ENCODE data around the gene THSD4.

Gene THSD4

DNA sequence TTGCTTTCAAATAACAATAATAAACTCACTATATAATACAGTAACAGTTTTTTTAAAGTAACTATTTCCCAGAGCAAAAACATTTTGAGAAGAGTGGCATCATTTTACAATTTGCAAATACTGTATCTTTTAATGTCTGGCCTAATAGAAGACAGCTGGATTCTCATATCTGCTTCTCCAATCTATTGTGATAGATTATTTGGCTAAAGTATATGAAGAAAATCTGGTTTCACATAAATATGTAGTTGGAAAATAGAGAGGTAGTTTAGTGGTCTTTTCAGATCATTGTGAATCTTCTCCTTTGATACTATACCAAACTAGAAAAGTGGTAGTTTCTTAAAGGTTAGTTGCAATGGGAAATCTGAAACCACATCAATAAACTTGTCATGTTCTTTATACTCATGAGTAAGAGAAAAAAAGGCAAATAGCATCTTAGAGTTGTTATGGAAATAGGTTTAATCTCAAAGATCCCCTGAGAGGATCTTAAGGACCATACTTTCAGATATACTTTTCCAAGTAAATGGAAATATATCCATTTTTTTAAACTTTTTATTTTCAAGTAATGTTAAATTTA, 570.2 kb downstream of the THSD4 start:
- Histone ChIP-seq H3K27ac (replicated peaks) (no peak overlapping the region), H3K27me3 (ENCODE audit: insufficient read depth, poor library complexity, severe bottlenecking) (peaks cover 2% of the 10 kb centered on the region), H3K4me3 (replicated peaks; ENCODE audit: insufficient read depth, low read length) (no peak overlapping the region)
- DNase-seq (ENCODE audit: low read depth in 1 of 2, low spot score in 1 of 2) = no peak
- no peak for TF ChIP-seq REST (IDR thresholded peaks at IDR 0.05; ENCODE audit: insufficient replicate concordance, low read depth)
- TF ChIP-seq GABPA (IDR thresholded peaks at IDR 0.05; ENCODE audit: low read depth) = no peak
- TF ChIP-seq, protein P1, sequence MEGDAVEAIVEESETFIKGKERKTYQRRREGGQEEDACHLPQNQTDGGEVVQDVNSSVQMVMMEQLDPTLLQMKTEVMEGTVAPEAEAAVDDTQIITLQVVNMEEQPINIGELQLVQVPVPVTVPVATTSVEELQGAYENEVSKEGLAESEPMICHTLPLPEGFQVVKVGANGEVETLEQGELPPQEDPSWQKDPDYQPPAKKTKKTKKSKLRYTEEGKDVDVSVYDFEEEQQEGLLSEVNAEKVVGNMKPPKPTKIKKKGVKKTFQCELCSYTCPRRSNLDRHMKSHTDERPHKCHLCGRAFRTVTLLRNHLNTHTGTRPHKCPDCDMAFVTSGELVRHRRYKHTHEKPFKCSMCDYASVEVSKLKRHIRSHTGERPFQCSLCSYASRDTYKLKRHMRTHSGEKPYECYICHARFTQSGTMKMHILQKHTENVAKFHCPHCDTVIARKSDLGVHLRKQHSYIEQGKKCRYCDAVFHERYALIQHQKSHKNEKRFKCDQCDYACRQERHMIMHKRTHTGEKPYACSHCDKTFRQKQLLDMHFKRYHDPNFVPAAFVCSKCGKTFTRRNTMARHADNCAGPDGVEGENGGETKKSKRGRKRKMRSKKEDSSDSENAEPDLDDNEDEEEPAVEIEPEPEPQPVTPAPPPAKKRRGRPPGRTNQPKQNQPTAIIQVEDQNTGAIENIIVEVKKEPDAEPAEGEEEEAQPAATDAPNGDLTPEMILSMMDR (IDR thresholded peaks at IDR 0.05; ENCODE audit: insufficient read depth, low read length) = no peak
- TF ChIP-seq POLR2AphosphoS5 (IDR thresholded peaks at IDR 0.05; ENCODE audit: low read depth) = no peak
- TF ChIP-seq SPI1 (IDR thresholded peaks at IDR 0.05; ENCODE audit: borderline replicate concordance, low read depth) = no peak

DNA sequence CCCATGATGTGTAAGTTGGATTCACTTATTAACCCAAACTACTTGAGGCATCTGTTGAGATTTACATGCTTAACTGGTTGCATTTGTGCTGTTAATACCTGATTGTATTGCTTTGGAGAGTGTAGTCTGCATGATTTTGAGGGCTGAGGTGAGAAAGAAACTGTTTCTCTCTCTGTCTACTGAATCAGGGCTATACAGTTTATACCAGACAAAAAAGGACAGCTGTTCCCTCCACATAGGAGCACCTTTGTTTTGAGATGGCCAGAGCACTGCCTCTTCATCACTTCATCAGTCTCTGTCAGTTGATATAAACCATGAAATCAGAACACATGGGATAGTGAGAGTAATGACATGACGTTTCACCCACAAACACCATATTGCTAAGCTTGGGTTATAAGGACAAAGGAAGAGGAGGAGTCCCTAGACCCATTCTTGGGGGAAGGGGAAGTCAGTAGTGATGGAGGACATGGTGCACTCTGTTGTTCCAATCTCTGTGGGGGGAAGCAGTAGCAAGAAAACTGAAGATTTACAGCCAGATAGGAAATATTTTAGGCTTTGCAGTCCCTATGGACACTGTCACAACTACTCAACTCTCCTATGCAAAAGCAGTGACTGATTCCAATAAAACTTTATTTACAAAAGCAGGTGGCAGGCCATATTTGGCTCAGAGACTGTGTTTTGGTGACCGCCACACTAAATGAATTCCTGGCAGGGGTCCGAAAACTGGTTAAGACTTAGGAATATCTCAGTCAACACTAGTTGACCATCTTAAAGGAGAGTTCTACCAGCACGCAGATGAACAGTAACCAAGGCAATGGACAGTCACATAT, 571.2 kb downstream of the THSD4 start:
- TF ChIP-seq, protein P1 (IDR thresholded peaks at IDR 0.05; ENCODE audit: insufficient read depth, low read length) = no peak
- TF ChIP-seq GABPA (IDR thresholded peaks at IDR 0.05; ENCODE audit: low read depth) = no peak
- no peak for TF ChIP-seq SPI1 (IDR thresholded peaks at IDR 0.05; ENCODE audit: borderline replicate concordance, low read depth)
- Histone ChIP-seq H3K27ac (replicated peaks) (no peak overlapping the region), H3K27me3 (ENCODE audit: insufficient read depth, poor library complexity, severe bottlenecking) (peaks cover 2% of the 10 kb centered on the region), H3K4me3 (replicated peaks; ENCODE audit: insufficient read depth, low read length) (no peak overlapping the region)
- no peak for DNase-seq (ENCODE audit: low read depth in 1 of 2, low spot score in 1 of 2)

GRCh38 chr15:71687902-71688508, 572.7 kb downstream of the THSD4 start:
- Histone ChIP-seq H3K27me3 (ENCODE audit: insufficient read depth, poor library complexity, severe bottlenecking) (peaks cover 7% of the 10 kb centered on the region), H3K4me3 (replicated peaks; ENCODE audit: insufficient read depth, low read length) (no peak overlapping the region), H3K27ac (replicated peaks) (no peak overlapping the region)
- DNase-seq (ENCODE audit: low read depth in 1 of 2, low spot score in 1 of 2) = no peak
- no peak for TF ChIP-seq SPI1 (IDR thresholded peaks at IDR 0.05; ENCODE audit: borderline replicate concordance, low read depth)
- TF ChIP-seq GABPA (IDR thresholded peaks at IDR 0.05; ENCODE audit: low read depth) = no peak
- no peak for TF ChIP-seq REST (IDR thresholded peaks at IDR 0.05; ENCODE audit: insufficient replicate concordance, low read depth)
- TF ChIP-seq, protein P1 (IDR thresholded peaks at IDR 0.05; ENCODE audit: insufficient read depth, low read length) = no peak
- TF ChIP-seq POLR2AphosphoS5 (IDR thresholded peaks at IDR 0.05; ENCODE audit: low read depth) = no peak

Measured in HL-60 (cell line).